Activated CD4-positive, CD25-positive, alpha-beta regulatory T cell (primary cell): ENCODE results near the gene SERAC1.
"Not testable (repeated sequence)": the region's sequence is repeated elsewhere in the genome, so short reads cannot be mapped to it uniquely, and the experiment has no call there.

ENCODE experiments used
- DNase-seq, 4 experiments: peaks; one replicate each; lab custom pipeline; 2025; lab: John Stamatoyannopoulos, UW

SERAC1 gene

GRCh38 chr6:158168040-158168289 lies at the start of gene SERAC1:
Gene SERAC1 (minus strand): TSS chr6:158168262. CDS start chr6:158158363, 9,899 bp downstream.
- DNase-seq: no peak

- peak in 1 of 4 experiments; percentile 10 for DNase-seq
Measured at GRCh38 chr6:158213925-158214674, 46.0 kb upstream of the SERAC1 start.

- DNase-seq: no peak
Measured at GRCh38 chr6:158211273-158212055, 43.4 kb upstream of the SERAC1 start.

- not testable (repeated sequence) for DNase-seq
Measured at GRCh38 chr6:158209582-158210333, 41.7 kb upstream of the SERAC1 start.

GRCh38 chr6:158208226-158209030 lies 40.4 kb upstream of the SERAC1 start:
- DNase-seq: not testable (repeated sequence)

- no peak for DNase-seq
Measured at GRCh38 chr6:158207422-158207788, 39.3 kb upstream of the SERAC1 start.

- DNase-seq: no peak
Measured at GRCh38 chr6:158206740-158207421, 38.8 kb upstream of the SERAC1 start.

GRCh38 chr6:158205169-158205944 lies 37.3 kb upstream of the SERAC1 start:
- DNase-seq: no peak

GRCh38 chr6:158198461-158198860 lies 30.4 kb upstream of the SERAC1 start:
- no peak for DNase-seq

GRCh38 chr6:158194487-158195280 lies 26.6 kb upstream of the SERAC1 start:
- no peak for DNase-seq

GRCh38 chr6:158191761-158192160 lies 23.7 kb upstream of the SERAC1 start:
- no peak for DNase-seq

- DNase-seq: no peak
Measured at GRCh38 chr6:158191032-158191431, 23.0 kb upstream of the SERAC1 start.

- no peak for DNase-seq
Measured at GRCh38 chr6:158188591-158188990, 20.5 kb upstream of the SERAC1 start.

- DNase-seq: no peak
Measured at GRCh38 chr6:158185729-158186456, 17.8 kb upstream of the SERAC1 start.

- no peak for DNase-seq
Measured at GRCh38 chr6:158184608-158185007, 16.5 kb upstream of the SERAC1 start.

- not testable (repeated sequence) for DNase-seq
Measured at GRCh38 chr6:158183174-158183972, 15.3 kb upstream of the SERAC1 start.

- DNase-seq: not testable (repeated sequence)
Measured at GRCh38 chr6:158177712-158178111, 9.7 kb upstream of the SERAC1 start.

- DNase-seq: no peak
Measured at GRCh38 chr6:158175111-158175510, 7.0 kb upstream of the SERAC1 start.
